ENCODE measurements around the gene RFX4. TPM values are rescaled to one million over a fixed set of nuclear protein-coding genes. Genes with fewer than 3 reads are reported as not detected.

RFX4 gene
- total and polyA plus RNA-seq, 2 donors = 0.05 to 0.23 TPM

- H3K4me3 ChIP-seq (ENCODE audit: low read length in 2 of 2) = no peak overlapping the region
- no peaks in the 10 kb centered on the region for H3K4me1 ChIP-seq (ENCODE audit: control insufficient read depth in 2 of 2, insufficient read depth in 2 of 2, low read length in 2 of 2)
- peaks cover 0 to 5% of the 10 kb centered on the region in 2 donors for H3K27me3 ChIP-seq (ENCODE audit: control insufficient read depth in 2 of 2, insufficient read depth in 1 of 2, low read length in 1 of 2)
- no peak overlapping the region for H3K27ac ChIP-seq (ENCODE audit: low read depth in 1 of 2, low read length in 1 of 2)
- DNase-seq (ENCODE audit: low read depth in 6 of 9, low spot score in 9 of 9) = no peak
- H3K36me3 ChIP-seq (ENCODE audit: control insufficient read depth in 2 of 2, insufficient read depth in 2 of 2, low read length in 1 of 2) = no peaks in the 10 kb centered on the region
- no peaks in the 10 kb centered on the region for H3K9me3 ChIP-seq (ENCODE audit: control insufficient read depth in 2 of 2, insufficient read depth in 1 of 2, low read length in 1 of 2)
- WGBS = 92% methylated on average over 1 of the region's 1 CpG
Observed at GRCh38 chr12:106633451-106633823, 50.6 kb downstream of the RFX4 start.

- no peak for DNase-seq (ENCODE audit: low read depth in 6 of 9, low spot score in 9 of 9)
- WGBS = 85% methylated on average over 7 of the region's 7 CpGs
- Histone ChIP-seq H3K4me3 (ENCODE audit: low read length in 2 of 2) (no peak overlapping the region), H3K27me3 (ENCODE audit: control insufficient read depth in 2 of 2, insufficient read depth in 1 of 2, low read length in 1 of 2) (peaks cover under 1 to 5% of the 10 kb centered on the region in 2 donors), H3K36me3 (ENCODE audit: control insufficient read depth in 2 of 2, insufficient read depth in 2 of 2, low read length in 1 of 2) (no peaks in the 10 kb centered on the region), H3K9me3 (ENCODE audit: control insufficient read depth in 2 of 2, insufficient read depth in 1 of 2, low read length in 1 of 2) (no peaks in the 10 kb centered on the region), H3K4me1 (ENCODE audit: control insufficient read depth in 2 of 2, insufficient read depth in 2 of 2, low read length in 2 of 2) (no peaks in the 10 kb centered on the region), H3K27ac (ENCODE audit: low read depth in 1 of 2, low read length in 1 of 2) (no peak overlapping the region)
Observed at GRCh38 chr12:106634206-106634605, 51.4 kb downstream of the RFX4 start.

GRCh38 chr12:106643000-106643399, 60.2 kb downstream of the RFX4 start:
- H3K36me3 ChIP-seq (ENCODE audit: control insufficient read depth in 2 of 2, insufficient read depth in 2 of 2, low read length in 1 of 2) = no peaks in the 10 kb centered on the region
- 86% methylated on average over 5 of the region's 5 CpGs for WGBS
- no peak for DNase-seq (ENCODE audit: low read depth in 6 of 9, low spot score in 9 of 9)

GRCh38 chr12:106644335-106645073, 61.7 kb downstream of the RFX4 start:
- no peaks in the 10 kb centered on the region for H3K4me1 ChIP-seq (ENCODE audit: control insufficient read depth in 2 of 2, insufficient read depth in 2 of 2, low read length in 2 of 2)
- H3K4me3 ChIP-seq (ENCODE audit: low read length in 2 of 2) = no peak overlapping the region
- no peaks in the 10 kb centered on the region for H3K36me3 ChIP-seq (ENCODE audit: control insufficient read depth in 2 of 2, insufficient read depth in 2 of 2, low read length in 1 of 2)
- H3K27ac ChIP-seq (ENCODE audit: low read depth in 1 of 2, low read length in 1 of 2) = no peak overlapping the region
- no peaks in the 10 kb centered on the region for H3K9me3 ChIP-seq (ENCODE audit: control insufficient read depth in 2 of 2, insufficient read depth in 1 of 2, low read length in 1 of 2)
- H3K27me3 ChIP-seq (ENCODE audit: control insufficient read depth in 2 of 2, insufficient read depth in 1 of 2, low read length in 1 of 2) = peaks cover 0 to 9% of the 10 kb centered on the region in 2 donors
- WGBS = 97% methylated on average over 16 of the region's 16 CpGs
- no peak for DNase-seq (ENCODE audit: low read depth in 6 of 9, low spot score in 9 of 9)

More at GRCh38 chr12:106643000-106643399, 60.2 kb downstream of the RFX4 start:
- H3K4me3 ChIP-seq (ENCODE audit: low read length in 2 of 2) = no peak overlapping the region
- peaks cover 2 to 9% of the 10 kb centered on the region in 2 donors for H3K27me3 ChIP-seq (ENCODE audit: control insufficient read depth in 2 of 2, insufficient read depth in 1 of 2, low read length in 1 of 2)
- H3K4me1 ChIP-seq (ENCODE audit: control insufficient read depth in 2 of 2, insufficient read depth in 2 of 2, low read length in 2 of 2) = no peaks in the 10 kb centered on the region
- H3K9me3 ChIP-seq (ENCODE audit: control insufficient read depth in 2 of 2, insufficient read depth in 1 of 2, low read length in 1 of 2) = no peaks in the 10 kb centered on the region
- no peak overlapping the region for H3K27ac ChIP-seq (ENCODE audit: low read depth in 1 of 2, low read length in 1 of 2)

- Histone ChIP-seq H3K9me3 (ENCODE audit: control insufficient read depth in 2 of 2, insufficient read depth in 1 of 2, low read length in 1 of 2) (no peaks in the 10 kb centered on the region), H3K4me3 (ENCODE audit: low read length in 2 of 2) (no peak overlapping the region), H3K4me1 (ENCODE audit: control insufficient read depth in 2 of 2, insufficient read depth in 2 of 2, low read length in 2 of 2) (no peaks in the 10 kb centered on the region), H3K27me3 (ENCODE audit: control insufficient read depth in 2 of 2, insufficient read depth in 1 of 2, low read length in 1 of 2) (peaks cover 0 to 9% of the 10 kb centered on the region in 2 donors), H3K36me3 (ENCODE audit: control insufficient read depth in 2 of 2, insufficient read depth in 2 of 2, low read length in 1 of 2) (no peaks in the 10 kb centered on the region), H3K27ac (ENCODE audit: low read depth in 1 of 2, low read length in 1 of 2) (no peak overlapping the region)
- 93% methylated on average over 16 of the region's 16 CpGs for WGBS
- DNase-seq (ENCODE audit: low read depth in 6 of 9, low spot score in 9 of 9) = no peak
Observed at GRCh38 chr12:106645074-106645421, 62.2 kb downstream of the RFX4 start.

- Histone ChIP-seq H3K4me3 (ENCODE audit: low read length in 2 of 2) (no peak overlapping the region), H3K27ac (ENCODE audit: low read depth in 1 of 2, low read length in 1 of 2) (no peak overlapping the region), H3K27me3 (ENCODE audit: control insufficient read depth in 2 of 2, insufficient read depth in 1 of 2, low read length in 1 of 2) (peaks cover 0 to 9% of the 10 kb centered on the region in 2 donors), H3K9me3 (ENCODE audit: control insufficient read depth in 2 of 2, insufficient read depth in 1 of 2, low read length in 1 of 2) (no peaks in the 10 kb centered on the region), H3K4me1 (ENCODE audit: control insufficient read depth in 2 of 2, insufficient read depth in 2 of 2, low read length in 2 of 2) (no peaks in the 10 kb centered on the region), H3K36me3 (ENCODE audit: control insufficient read depth in 2 of 2, insufficient read depth in 2 of 2, low read length in 1 of 2) (no peaks in the 10 kb centered on the region)
- WGBS = 95% methylated on average over 6 of the region's 6 CpGs
- no peak for DNase-seq (ENCODE audit: low read depth in 6 of 9, low spot score in 9 of 9)
Observed at GRCh38 chr12:106645465-106646330, 62.9 kb downstream of the RFX4 start.

GRCh38 chr12:106646472-106646871, 63.7 kb downstream of the RFX4 start:
- no peak for DNase-seq (ENCODE audit: low read depth in 6 of 9, low spot score in 9 of 9)
- WGBS = 88% methylated on average over 2 of the region's 2 CpGs
- Histone ChIP-seq H3K36me3 (ENCODE audit: control insufficient read depth in 2 of 2, insufficient read depth in 2 of 2, low read length in 1 of 2) (no peaks in the 10 kb centered on the region), H3K27ac (ENCODE audit: low read depth in 1 of 2, low read length in 1 of 2) (no peak overlapping the region), H3K9me3 (ENCODE audit: control insufficient read depth in 2 of 2, insufficient read depth in 1 of 2, low read length in 1 of 2) (no peaks in the 10 kb centered on the region), H3K27me3 (ENCODE audit: control insufficient read depth in 2 of 2, insufficient read depth in 1 of 2, low read length in 1 of 2) (peaks cover 0 to 7% of the 10 kb centered on the region in 2 donors), H3K4me3 (ENCODE audit: low read length in 2 of 2) (no peak overlapping the region), H3K4me1 (ENCODE audit: control insufficient read depth in 2 of 2, insufficient read depth in 2 of 2, low read length in 2 of 2) (no peaks in the 10 kb centered on the region)

GRCh38 chr12:106647793-106648514, 65.2 kb downstream of the RFX4 start:
- DNase-seq (ENCODE audit: low read depth in 6 of 9, low spot score in 9 of 9) = no peak
- no peaks in the 10 kb centered on the region for H3K9me3 ChIP-seq (ENCODE audit: control insufficient read depth in 2 of 2, insufficient read depth in 1 of 2, low read length in 1 of 2)
- H3K36me3 ChIP-seq (ENCODE audit: control insufficient read depth in 2 of 2, insufficient read depth in 2 of 2, low read length in 1 of 2) = no peaks in the 10 kb centered on the region
- H3K27ac ChIP-seq (ENCODE audit: low read depth in 1 of 2, low read length in 1 of 2) = no peak overlapping the region
- no peaks in the 10 kb centered on the region for H3K4me1 ChIP-seq (ENCODE audit: control insufficient read depth in 2 of 2, insufficient read depth in 2 of 2, low read length in 2 of 2)
- no peak overlapping the region for H3K4me3 ChIP-seq (ENCODE audit: low read length in 2 of 2)
- WGBS = 91% methylated on average over 12 of the region's 12 CpGs
- H3K27me3 ChIP-seq (ENCODE audit: control insufficient read depth in 2 of 2, insufficient read depth in 1 of 2, low read length in 1 of 2) = peaks cover 0 to 7% of the 10 kb centered on the region in 2 donors

GRCh38 chr12:106648736-106649135, 65.9 kb downstream of the RFX4 start:
- H3K27ac ChIP-seq (ENCODE audit: low read depth in 1 of 2, low read length in 1 of 2) = no peak overlapping the region
- H3K4me1 ChIP-seq (ENCODE audit: control insufficient read depth in 2 of 2, insufficient read depth in 2 of 2, low read length in 2 of 2) = no peaks in the 10 kb centered on the region
- DNase-seq (ENCODE audit: low read depth in 6 of 9, low spot score in 9 of 9) = no peak
- no peaks in the 10 kb centered on the region for H3K9me3 ChIP-seq (ENCODE audit: control insufficient read depth in 2 of 2, insufficient read depth in 1 of 2, low read length in 1 of 2)
- peaks cover 0 to 4% of the 10 kb centered on the region in 2 donors for H3K27me3 ChIP-seq (ENCODE audit: control insufficient read depth in 2 of 2, insufficient read depth in 1 of 2, low read length in 1 of 2)
- no peak overlapping the region for H3K4me3 ChIP-seq (ENCODE audit: low read length in 2 of 2)
- WGBS = 98% methylated on average over 2 of the region's 2 CpGs
- no peaks in the 10 kb centered on the region for H3K36me3 ChIP-seq (ENCODE audit: control insufficient read depth in 2 of 2, insufficient read depth in 2 of 2, low read length in 1 of 2)
